H1 (cell line): ENCODE measurements around the gene F10. TPM values are rescaled to one million over a fixed set of nuclear protein-coding genes. Genes with fewer than 3 reads are reported as not detected.

Experiments used
- CTCF ChIA-PET: fragments of 300-600 bp; sonication (Branson Sonifier 250); formaldehyde crosslinking; loops from one replicate; lab custom pipeline; 2021; ENCODE audit not compliant: partially characterized antibody; lab: Charles Lee
- POLR2A ChIA-PET: fragments of 300-600 bp; sonication (Branson Sonifier 250); formaldehyde crosslinking; loops from one replicate; lab custom pipeline; 2021; ENCODE audit warnings: inconsistent platforms; ENCODE audit not compliant: partially characterized antibody; lab: Charles Lee
- DNase-seq, 2 experiments: peaks; one replicate each; pipeline versions ENCODE4 v3.0.0 to v3.0.0-alpha.2; 2010 to 2022; ENCODE audit warnings: low spot score in 2 of 2, low read depth in 1 of 2, mixed read lengths in 1 of 2
- FAIRE-seq: peaks from 2 replicates; lab custom pipeline; 2011; peaks lifted over from hg19 to GRCh38; lab: Jason Lieb, UNC
- H2AFZ ChIP-seq: 2 replicates; pipeline ENCODE4 v1.8.1; 2012; ENCODE audit warnings: low read length, inconsistent platforms
- H2AK5ac ChIP-seq: 2 replicates; pipeline ENCODE4 v1.6.1; 2013; ENCODE audit warnings: low read depth, low read length
- H2BK120ac ChIP-seq: replicated peaks from 2 replicates; pipeline ENCODE3; 2013; ENCODE audit warnings: low read depth, low read length, inconsistent platforms
- H2BK12ac ChIP-seq: 2 replicates; pipeline ENCODE4 v1.6.1; 2013; ENCODE audit warnings: low read depth, low read length
- H2BK15ac ChIP-seq: 2 replicates; pipeline ENCODE4 v1.6.1; 2013; ENCODE audit warnings: low read length
- H2BK20ac ChIP-seq: 2 replicates; pipeline ENCODE4 v1.6.1; 2013; ENCODE audit warnings: low read length
- H2BK5ac ChIP-seq: 2 replicates; pipeline ENCODE4 v1.6.1; 2013; ENCODE audit warnings: low read depth, low read length
- H3K14ac ChIP-seq: 2 replicates; pipeline ENCODE4 v1.6.1; 2013; ENCODE audit warnings: inconsistent platforms; ENCODE audit not compliant: insufficient read length
- H3K18ac ChIP-seq: 2 replicates; pipeline ENCODE4 v1.6.1; 2013; ENCODE audit warnings: low read length; ENCODE audit errors: extremely low read depth
- H3K23ac ChIP-seq: 2 replicates; pipeline ENCODE4 v1.6.1; 2013; ENCODE audit warnings: inconsistent platforms; ENCODE audit not compliant: insufficient read length
- H3K23me2 ChIP-seq: 2 replicates; pipeline ENCODE4 v1.6.1; 2013; ENCODE audit warnings: low read depth, low read length
- H3K27ac ChIP-seq: 2 replicates; pipeline ENCODE4 v1.6.1; 2011; ENCODE audit warnings: low read depth, low read length, inconsistent platforms
- H3K27me3 ChIP-seq, 4 experiments: replicated peaks in 1 of 4; 1 replicate in 1 of 4; 2 replicates in 3 of 4; pipeline versions ENCODE4 v1.6.1 to v1.8.1; 2011 to 2013; ENCODE audit warnings: low read length in 3 of 4, mild to moderate bottlenecking in 3 of 4, inconsistent platforms in 2 of 4, mixed read lengths in 2 of 4, moderate library complexity in 1 of 4; ENCODE audit not compliant: control insufficient read depth in 3 of 4, insufficient read depth in 3 of 4; ENCODE audit errors: extremely low read depth in 1 of 4
- H3K36me3 ChIP-seq, 4 experiments: 2 replicates each; pipeline versions ENCODE4 v1.6.1 to v1.8.1; 2011 to 2013; ENCODE audit warnings: mild to moderate bottlenecking in 4 of 4, low read length in 3 of 4, moderate library complexity in 2 of 4, control low read depth in 1 of 4, inconsistent platforms in 1 of 4; ENCODE audit not compliant: insufficient read depth in 4 of 4, control insufficient read depth in 2 of 4
- H3K4ac ChIP-seq: replicated peaks from 2 replicates; pipeline ENCODE3; 2013; ENCODE audit warnings: low read length, low read depth, mixed read lengths, inconsistent platforms; ENCODE audit not compliant: insufficient read length
- H3K4me1 ChIP-seq, 4 experiments: replicated peaks in 1 of 4; 1 replicate in 1 of 4; 2 replicates in 3 of 4; pipeline versions ENCODE4 v1.6.1 to v1.8.1; 2011 to 2013; ENCODE audit warnings: low read length in 3 of 4, inconsistent platforms in 2 of 4, mixed read lengths in 1 of 4; ENCODE audit not compliant: insufficient read depth in 4 of 4, control insufficient read depth in 3 of 4
- H3K4me2 ChIP-seq, 2 experiments: 2 replicates each; pipeline versions ENCODE4 v1.6.1 to v1.8.1; 2011 to 2013; ENCODE audit warnings: low read depth in 2 of 2, low read length in 2 of 2, control low read depth in 1 of 2, inconsistent platforms in 1 of 2, mild to moderate bottlenecking in 1 of 2; ENCODE audit not compliant: insufficient read depth in 1 of 2
- H3K4me3 ChIP-seq, 4 experiments: fragments of 200-600, 300-600 bp in 1 of 4; sonication (generic), shearing (Covaris generic), sonication (Bioruptor Twin) in 1 of 4; 2 replicates each; pipeline versions ENCODE4 v1.5.1 to v1.8.1; 2011 to 2016; ENCODE audit warnings: low read length in 4 of 4, low read depth in 3 of 4, control low read depth in 2 of 4, inconsistent platforms in 2 of 4, mild to moderate bottlenecking in 2 of 4, mixed read lengths in 1 of 4, moderate library complexity in 1 of 4; ENCODE audit not compliant: insufficient read depth in 2 of 4; ENCODE audit errors: extremely low read depth in 1 of 4
- H3K56ac ChIP-seq: replicated peaks from 2 replicates; pipeline ENCODE3; 2013; ENCODE audit warnings: low read depth, mild to moderate bottlenecking, mixed read lengths, low read length, inconsistent platforms; ENCODE audit not compliant: insufficient read length
- H3K79me1 ChIP-seq: 2 replicates; pipeline ENCODE4 v1.6.1; 2013; ENCODE audit warnings: low read depth, low read length, control low read depth
- H3K79me2 ChIP-seq, 2 experiments: 2 replicates each; pipeline versions ENCODE4 v1.6.1 to v1.8.1; 2012 to 2013; ENCODE audit warnings: low read length in 2 of 2, mild to moderate bottlenecking in 2 of 2, inconsistent platforms in 1 of 2; ENCODE audit not compliant: insufficient read depth in 2 of 2, control insufficient read depth in 1 of 2
- H3K9ac ChIP-seq, 4 experiments: replicated peaks in 1 of 4; 1 replicate in 1 of 4; 2 replicates in 3 of 4; pipeline versions ENCODE4 v1.6.1 to v1.8.1; 2011 to 2013; ENCODE audit warnings: low read depth in 3 of 4, low read length in 3 of 4, control low read depth in 2 of 4, mild to moderate bottlenecking in 2 of 4, moderate library complexity in 2 of 4, inconsistent platforms in 1 of 4; ENCODE audit errors: extremely low read depth in 1 of 4
- H3K9me3 ChIP-seq, 2 experiments: 2 replicates each; pipeline versions ENCODE4 v1.6.1 to v1.8.1; 2012 to 2013; ENCODE audit warnings: mild to moderate bottlenecking in 2 of 2, moderate library complexity in 2 of 2, control low read depth in 1 of 2, inconsistent platforms in 1 of 2, low read depth in 1 of 2, low read length in 1 of 2, mixed read lengths in 1 of 2; ENCODE audit not compliant: insufficient read depth in 2 of 2
- H4K20me1 ChIP-seq, 2 experiments: replicated peaks in 1 of 2; 2 replicates each; pipeline versions ENCODE3 to v1.8.1; 2011 to 2013; ENCODE audit warnings: inconsistent platforms in 2 of 2, low read length in 2 of 2, mild to moderate bottlenecking in 1 of 2; ENCODE audit not compliant: insufficient read depth in 2 of 2, control insufficient read depth in 1 of 2
- H4K5ac ChIP-seq: 2 replicates; pipeline ENCODE4 v1.6.1; 2013; ENCODE audit warnings: low read length, low read depth, mixed read lengths, inconsistent platforms; ENCODE audit not compliant: insufficient read length
- H4K8ac ChIP-seq: 2 replicates; pipeline ENCODE4 v1.8.0; 2013; ENCODE audit warnings: mild to moderate bottlenecking, moderate library complexity, low read length, inconsistent platforms; ENCODE audit not compliant: insufficient read depth; ENCODE audit errors: extremely low read depth
- H4K91ac ChIP-seq: replicated peaks from 2 replicates; pipeline ENCODE3; 2013; ENCODE audit warnings: low read length, mixed read lengths, inconsistent platforms; ENCODE audit not compliant: insufficient read length
- ATF2 ChIP-seq: IDR thresholded peaks from 2 replicates; pipeline ENCODE4 v1.6.1; 2012; ENCODE audit warnings: low read length, inconsistent platforms
- E2F6 ChIP-seq: IDR thresholded peaks from 2 replicates; pipeline ENCODE4 v1.6.1; 2012; ENCODE audit warnings: inconsistent platforms
- KDM4A ChIP-seq: IDR thresholded peaks from one replicate; pipeline ENCODE4 v1.7.1; 2012; ENCODE audit warnings: low read depth, mild to moderate bottlenecking, moderate library complexity, low read length, inconsistent platforms; ENCODE audit not compliant: severe bottlenecking
- WGBS, 2 experiments: shearing (Covaris generic) in 1 of 2; methylation state at CpG; one replicate each; pipeline versions ENCODE4 v1.1.6 to v1.1.7; 2013 to 2015; ENCODE audit warnings: low lambda C conversion rate in 2 of 2, mixed read lengths in 2 of 2, inconsistent platforms in 1 of 2, low coverage in 1 of 2, missing lambda C conversion rate in 1 of 2; ENCODE audit not compliant: insufficient replicate concordance in 2 of 2, insufficient coverage in 1 of 2, insufficient read length in 1 of 2; ENCODE audit errors: extremely low coverage in 1 of 2, missing lambda C conversion rate in 1 of 2; 5-methylcytosine and 5-hydroxymethylcytosine counted together
- polyA plus RNA-seq, 7 experiments: library from polyadenylated mRNA; depleted of rRNA in 3 of 7; stranded (reverse) in 5 of 7; unstranded in 2 of 7; fragments of >200 nt in 5 of 7; fragments of 200-250 nt in 2 of 7; gene quantifications; 1 replicate in 5 of 7; 2 replicates in 1 of 7; 4 replicates in 1 of 7; pipeline versions ENCODE4 v1.2.1 to v1.2.3, GENCODE V29; 2011 to 2013; ENCODE audit warnings: missing spikeins in 2 of 7, mixed read lengths in 2 of 7
- total RNA-seq: library from RNA; stranded (reverse); fragmentation: NEBNext Ultra II Directional; extraction: Animal tissue kit (Norgen Biotek cat#: 25700); gene quantifications from 2 replicates; pipeline ENCODE4 v1.2.1, GENCODE V29; 2021

The F10 gene
- total and polyA plus RNA-seq, 2 of the 8 experiments (the other 6 are each of a cell fraction or from before 2014, with no cell fraction given) = 2.0 to 4.2 TPM

GRCh38 chr13:113145911-113146598 is 23.5 kb downstream of the F10 start:
- H2BK5ac ChIP-seq = no peak overlapping the region
- H2AFZ ChIP-seq = no peak overlapping the region
- no peaks in the 10 kb centered on the region for H3K9me3 ChIP-seq
- no peak overlapping the region for H4K91ac ChIP-seq
- H3K27me3 ChIP-seq = no peaks in the 10 kb centered on the region; a peak in 1 of 7 replicates
- H3K23me2 ChIP-seq = no peaks in the 10 kb centered on the region
- H3K14ac ChIP-seq = no peak overlapping the region
- H4K5ac ChIP-seq = no peak overlapping the region
- no peaks in the 10 kb centered on the region for H3K79me1 ChIP-seq
- H3K23ac ChIP-seq = no peak overlapping the region
- no peaks in the 10 kb centered on the region for H4K20me1 ChIP-seq
- no peak overlapping the region for H3K4me3 ChIP-seq
- ChIA-PET CTCF (interaction anchor here (0.6 to 2.9 kb wide), 6 partner anchors 14 to 124 kb away, joined by 3 to 9 read pairs (median 4); no protein-coding TSS in a partner anchor), POLR2A (interaction anchor here (0.6 to 0.8 kb wide), 2 partner anchors 18 to 75 kb away, joined by 3 read pairs; no protein-coding TSS in a partner anchor)
- no peak overlapping the region for H2BK15ac ChIP-seq
- WGBS, 2 experiments = 88% methylated on average over 15 of the region's 15 CpGs; no CpG with 5 or more reads in 1 of the 2 experiments
- H4K8ac ChIP-seq = no peak overlapping the region
- no peaks in the 10 kb centered on the region; a peak in 1 of 7 replicates for H3K4me1 ChIP-seq
- no peak overlapping the region for H3K56ac ChIP-seq
- no peak overlapping the region for H2AK5ac ChIP-seq
- H3K18ac ChIP-seq = no peak overlapping the region
- H3K27ac ChIP-seq = no peak overlapping the region
- H2BK120ac ChIP-seq = no peak overlapping the region
- no peak overlapping the region for H3K9ac ChIP-seq
- H2BK20ac ChIP-seq = no peak overlapping the region
- H3K36me3 ChIP-seq = no peaks in the 10 kb centered on the region
- FAIRE-seq (no peak), DNase-seq (no peak)
- H3K4me2 ChIP-seq = no peak overlapping the region
- TF ChIP-seq KDM4A (no peak), E2F6 (no peak), ATF2 (no peak)
- H3K79me2 ChIP-seq = no peaks in the 10 kb centered on the region
- H3K4ac ChIP-seq = no peak overlapping the region
- H2BK12ac ChIP-seq = no peak overlapping the region
